H1 (cell line): ENCODE measurements around the gene ATP1A1. TPM values are rescaled to one million over a fixed set of nuclear protein-coding genes. Genes with fewer than 3 reads are reported as not detected.

ENCODE experiments used
- EGR1 ChIP-seq: IDR thresholded peaks from 2 replicates; pipeline ENCODE4 v1.6.1; 2011; ENCODE audit warnings: low read depth, low read length, borderline replicate concordance
- JUND ChIP-seq: IDR thresholded peaks from 2 replicates; pipeline ENCODE4 v1.6.1; 2011; ENCODE audit warnings: mild to moderate bottlenecking, improper control_type of control experiment, low read length
- MAX ChIP-seq: IDR thresholded peaks from 2 replicates; pipeline ENCODE4 v1.6.1; 2012; ENCODE audit warnings: inconsistent platforms
- polyA plus RNA-seq, 7 experiments: library from polyadenylated mRNA; depleted of rRNA in 3 of 7; stranded (reverse) in 5 of 7; unstranded in 2 of 7; fragments of >200 nt in 5 of 7; fragments of 200-250 nt in 2 of 7; gene quantifications; 1 replicate in 5 of 7; 2 replicates in 1 of 7; 4 replicates in 1 of 7; pipeline versions ENCODE4 v1.2.1 to v1.2.3, GENCODE V29; 2011 to 2013; ENCODE audit warnings: missing spikeins in 2 of 7, mixed read lengths in 2 of 7
- total RNA-seq: library from RNA; stranded (reverse); fragmentation: NEBNext Ultra II Directional; extraction: Animal tissue kit (Norgen Biotek cat#: 25700); gene quantifications from 2 replicates; pipeline ENCODE4 v1.2.1, GENCODE V29; 2021

Gene ATP1A1
- total and polyA plus RNA-seq, 2 of the 8 experiments (the other 6 are each of a cell fraction or from before 2014, with no cell fraction given) = 222 to 325 TPM

GRCh38 chr1:116380499-116381242 lies 7.6 kb downstream of the ATP1A1 start (continued):
- TF ChIP-seq MAX = no peak
- TF ChIP-seq JUND = no peak
- no peak for TF ChIP-seq EGR1
